ENCODE data around the gene VSTM5.

DNA sequence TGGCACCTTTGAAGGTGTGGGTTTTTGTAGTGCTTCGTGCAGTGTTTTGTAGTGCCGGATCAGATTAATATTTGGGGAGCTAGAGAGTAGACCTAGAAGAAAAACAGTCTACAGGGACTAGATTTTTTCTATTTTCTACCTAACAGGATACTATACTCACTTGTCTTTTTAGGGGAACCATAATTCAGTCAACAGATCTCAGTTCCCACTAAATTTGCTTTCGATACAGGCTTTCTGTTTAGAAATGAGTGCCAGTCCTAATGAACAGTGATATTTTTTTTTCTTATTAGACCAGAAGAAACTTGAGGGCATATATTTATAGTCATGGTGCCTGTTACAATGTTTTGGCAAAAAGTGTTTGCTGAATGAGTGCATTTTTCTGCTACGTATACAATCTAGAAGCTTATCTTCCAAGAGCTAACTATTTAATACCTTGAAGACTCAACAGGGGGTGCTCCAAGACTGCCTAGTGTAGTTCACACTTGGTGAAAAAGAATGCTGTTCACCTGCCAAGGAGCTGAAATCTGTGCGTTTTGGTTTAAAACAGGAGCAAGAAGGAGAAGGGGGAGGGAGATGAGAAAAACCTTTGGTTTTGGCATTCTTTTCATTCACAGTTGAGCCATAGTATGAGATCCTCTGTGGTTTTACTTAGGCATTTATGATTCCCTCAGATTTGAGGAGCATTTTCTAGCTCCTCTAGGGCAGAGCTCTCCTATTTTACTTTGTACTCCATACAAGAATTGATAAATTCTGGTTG is 44.9 kb upstream of the VSTM5 start:
- TF ChIP-seq, protein P1, sequence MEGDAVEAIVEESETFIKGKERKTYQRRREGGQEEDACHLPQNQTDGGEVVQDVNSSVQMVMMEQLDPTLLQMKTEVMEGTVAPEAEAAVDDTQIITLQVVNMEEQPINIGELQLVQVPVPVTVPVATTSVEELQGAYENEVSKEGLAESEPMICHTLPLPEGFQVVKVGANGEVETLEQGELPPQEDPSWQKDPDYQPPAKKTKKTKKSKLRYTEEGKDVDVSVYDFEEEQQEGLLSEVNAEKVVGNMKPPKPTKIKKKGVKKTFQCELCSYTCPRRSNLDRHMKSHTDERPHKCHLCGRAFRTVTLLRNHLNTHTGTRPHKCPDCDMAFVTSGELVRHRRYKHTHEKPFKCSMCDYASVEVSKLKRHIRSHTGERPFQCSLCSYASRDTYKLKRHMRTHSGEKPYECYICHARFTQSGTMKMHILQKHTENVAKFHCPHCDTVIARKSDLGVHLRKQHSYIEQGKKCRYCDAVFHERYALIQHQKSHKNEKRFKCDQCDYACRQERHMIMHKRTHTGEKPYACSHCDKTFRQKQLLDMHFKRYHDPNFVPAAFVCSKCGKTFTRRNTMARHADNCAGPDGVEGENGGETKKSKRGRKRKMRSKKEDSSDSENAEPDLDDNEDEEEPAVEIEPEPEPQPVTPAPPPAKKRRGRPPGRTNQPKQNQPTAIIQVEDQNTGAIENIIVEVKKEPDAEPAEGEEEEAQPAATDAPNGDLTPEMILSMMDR (IDR thresholded peaks at IDR 0.05; ENCODE audit: low read depth, low read length, missing input control) = peak; percentile 58
- TF ChIP-seq, protein P2, sequence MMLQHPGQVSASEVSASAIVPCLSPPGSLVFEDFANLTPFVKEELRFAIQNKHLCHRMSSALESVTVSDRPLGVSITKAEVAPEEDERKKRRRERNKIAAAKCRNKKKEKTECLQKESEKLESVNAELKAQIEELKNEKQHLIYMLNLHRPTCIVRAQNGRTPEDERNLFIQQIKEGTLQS (IDR thresholded peaks at IDR 0.05) = no peak
- TF ChIP-seq, protein P3, sequence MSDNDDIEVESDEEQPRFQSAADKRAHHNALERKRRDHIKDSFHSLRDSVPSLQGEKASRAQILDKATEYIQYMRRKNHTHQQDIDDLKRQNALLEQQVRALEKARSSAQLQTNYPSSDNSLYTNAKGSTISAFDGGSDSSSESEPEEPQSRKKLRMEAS (IDR thresholded peaks at IDR 0.05) = no peak
- TF ChIP-seq, protein P4, sequence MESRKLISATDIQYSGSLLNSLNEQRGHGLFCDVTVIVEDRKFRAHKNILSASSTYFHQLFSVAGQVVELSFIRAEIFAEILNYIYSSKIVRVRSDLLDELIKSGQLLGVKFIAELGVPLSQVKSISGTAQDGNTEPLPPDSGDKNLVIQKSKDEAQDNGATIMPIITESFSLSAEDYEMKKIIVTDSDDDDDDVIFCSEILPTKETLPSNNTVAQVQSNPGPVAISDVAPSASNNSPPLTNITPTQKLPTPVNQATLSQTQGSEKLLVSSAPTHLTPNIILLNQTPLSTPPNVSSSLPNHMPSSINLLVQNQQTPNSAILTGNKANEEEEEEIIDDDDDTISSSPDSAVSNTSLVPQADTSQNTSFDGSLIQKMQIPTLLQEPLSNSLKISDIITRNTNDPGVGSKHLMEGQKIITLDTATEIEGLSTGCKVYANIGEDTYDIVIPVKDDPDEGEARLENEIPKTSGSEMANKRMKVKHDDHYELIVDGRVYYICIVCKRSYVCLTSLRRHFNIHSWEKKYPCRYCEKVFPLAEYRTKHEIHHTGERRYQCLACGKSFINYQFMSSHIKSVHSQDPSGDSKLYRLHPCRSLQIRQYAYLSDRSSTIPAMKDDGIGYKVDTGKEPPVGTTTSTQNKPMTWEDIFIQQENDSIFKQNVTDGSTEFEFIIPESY (IDR thresholded peaks at IDR 0.05) = no peak
- TF ChIP-seq JUND (IDR thresholded peaks at IDR 0.05) = no peak
- peak; percentile 79 to 82 for TF ChIP-seq RAD21 (IDR thresholded peaks at IDR 0.05)
- no peak for TF ChIP-seq SP1 (IDR thresholded peaks at IDR 0.05)
- TF ChIP-seq, protein P5, sequence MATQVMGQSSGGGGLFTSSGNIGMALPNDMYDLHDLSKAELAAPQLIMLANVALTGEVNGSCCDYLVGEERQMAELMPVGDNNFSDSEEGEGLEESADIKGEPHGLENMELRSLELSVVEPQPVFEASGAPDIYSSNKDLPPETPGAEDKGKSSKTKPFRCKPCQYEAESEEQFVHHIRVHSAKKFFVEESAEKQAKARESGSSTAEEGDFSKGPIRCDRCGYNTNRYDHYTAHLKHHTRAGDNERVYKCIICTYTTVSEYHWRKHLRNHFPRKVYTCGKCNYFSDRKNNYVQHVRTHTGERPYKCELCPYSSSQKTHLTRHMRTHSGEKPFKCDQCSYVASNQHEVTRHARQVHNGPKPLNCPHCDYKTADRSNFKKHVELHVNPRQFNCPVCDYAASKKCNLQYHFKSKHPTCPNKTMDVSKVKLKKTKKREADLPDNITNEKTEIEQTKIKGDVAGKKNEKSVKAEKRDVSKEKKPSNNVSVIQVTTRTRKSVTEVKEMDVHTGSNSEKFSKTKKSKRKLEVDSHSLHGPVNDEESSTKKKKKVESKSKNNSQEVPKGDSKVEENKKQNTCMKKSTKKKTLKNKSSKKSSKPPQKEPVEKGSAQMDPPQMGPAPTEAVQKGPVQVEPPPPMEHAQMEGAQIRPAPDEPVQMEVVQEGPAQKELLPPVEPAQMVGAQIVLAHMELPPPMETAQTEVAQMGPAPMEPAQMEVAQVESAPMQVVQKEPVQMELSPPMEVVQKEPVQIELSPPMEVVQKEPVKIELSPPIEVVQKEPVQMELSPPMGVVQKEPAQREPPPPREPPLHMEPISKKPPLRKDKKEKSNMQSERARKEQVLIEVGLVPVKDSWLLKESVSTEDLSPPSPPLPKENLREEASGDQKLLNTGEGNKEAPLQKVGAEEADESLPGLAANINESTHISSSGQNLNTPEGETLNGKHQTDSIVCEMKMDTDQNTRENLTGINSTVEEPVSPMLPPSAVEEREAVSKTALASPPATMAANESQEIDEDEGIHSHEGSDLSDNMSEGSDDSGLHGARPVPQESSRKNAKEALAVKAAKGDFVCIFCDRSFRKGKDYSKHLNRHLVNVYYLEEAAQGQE (IDR thresholded peaks at IDR 0.05) = no peak
